NCI-H2029 (cell line): ENCODE measurements around the gene RPE.

Source experiments
- DNase-seq: peaks from one replicate; lab custom pipeline; 2025; lab: John Stamatoyannopoulos, UW

The RPE gene

GRCh38 chr2:210002158-210003157, at the start of gene RPE:
Gene RPE (plus strand): TSS chr2:210002638. CDS start chr2:210002662, 24 bp downstream.
- DNase-seq, result peak; percentile 92

- peak; percentile 32 for DNase-seq
Measured at GRCh38 chr2:209956271-209956670, 46.2 kb upstream of the RPE start.

GRCh38 chr2:209958016-209958415, 44.4 kb upstream of the RPE start:
- DNase-seq, result no peak

GRCh38 chr2:209960045-209960444, 42.4 kb upstream of the RPE start:
- no peak for DNase-seq

- DNase-seq, result peak; percentile 23
Measured at GRCh38 chr2:209960676-209961630, 41.5 kb upstream of the RPE start.

GRCh38 chr2:209965723-209966122, 36.7 kb upstream of the RPE start:
- no peak for DNase-seq

- DNase-seq, result no peak
Measured at GRCh38 chr2:209969692-209970091, 32.7 kb upstream of the RPE start.

- no peak for DNase-seq
Measured at GRCh38 chr2:209970271-209970670, 32.2 kb upstream of the RPE start.

GRCh38 chr2:209970711-209971110, 31.7 kb upstream of the RPE start:
- no peak for DNase-seq

GRCh38 chr2:209973328-209973727, 29.1 kb upstream of the RPE start:
- DNase-seq, result no peak

- no peak for DNase-seq
Measured at GRCh38 chr2:209974576-209974975, 27.9 kb upstream of the RPE start.

- no peak for DNase-seq
Measured at GRCh38 chr2:209976698-209977385, 25.6 kb upstream of the RPE start.

- no peak for DNase-seq
Measured at GRCh38 chr2:209977386-209978239, 24.8 kb upstream of the RPE start.

- no peak for DNase-seq
Measured at GRCh38 chr2:209984291-209984690, 18.1 kb upstream of the RPE start.

- DNase-seq, result no peak
Measured at GRCh38 chr2:209985874-209986273, 16.6 kb upstream of the RPE start.

- no peak for DNase-seq
Measured at GRCh38 chr2:209986415-209986814, 16.0 kb upstream of the RPE start.

- no peak for DNase-seq
Measured at GRCh38 chr2:209988010-209988409, 14.4 kb upstream of the RPE start.

- no peak for DNase-seq
Measured at GRCh38 chr2:209990838-209991237, 11.6 kb upstream of the RPE start.

GRCh38 chr2:209993968-209994367, 8.5 kb upstream of the RPE start:
- DNase-seq, result no peak

- DNase-seq, result no peak
Measured at GRCh38 chr2:209998596-209998995, 3.8 kb upstream of the RPE start.
